ENCODE results near the gene SH2B2.
"Not testable (repeated sequence)": the region's sequence is repeated elsewhere in the genome, so short reads cannot be mapped to it uniquely, and the experiment has no call there.

SH2B2 gene

DNA sequence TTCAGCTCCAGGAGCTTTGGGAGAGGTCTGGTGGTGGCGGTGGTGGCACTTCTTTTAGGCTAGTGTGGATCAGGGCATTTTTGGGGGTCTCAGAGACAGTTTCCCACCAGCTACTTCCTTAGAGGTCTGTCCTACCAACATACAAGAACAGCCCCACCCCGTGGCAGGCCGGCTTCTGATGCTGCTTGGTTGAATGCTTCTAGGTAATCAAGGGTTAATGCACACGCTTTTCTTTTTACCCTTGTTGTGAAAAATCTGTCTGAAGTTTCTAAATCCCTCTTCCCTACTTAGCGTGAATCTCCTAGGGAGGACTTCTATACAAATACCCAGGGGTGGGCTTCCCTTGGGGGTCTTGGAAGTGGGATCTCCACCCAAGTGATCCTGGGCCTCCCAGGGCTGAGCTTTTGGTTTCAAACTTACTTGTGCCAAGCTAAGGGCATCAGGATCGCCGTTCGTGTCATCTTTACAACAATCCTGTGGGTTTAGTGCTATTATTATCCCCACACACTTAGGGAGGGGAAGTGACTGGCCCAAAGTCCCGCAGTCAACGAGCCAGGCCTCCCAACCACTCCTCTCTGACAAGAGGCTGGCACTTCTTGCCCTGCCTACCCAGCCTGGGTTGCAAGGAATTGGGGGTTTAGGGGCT is 1.7 kb downstream of the SH2B2 start:
- no peak overlapping the region for H3K27ac Mint-ChIP-seq
- no peak for DNase-seq

DNA sequence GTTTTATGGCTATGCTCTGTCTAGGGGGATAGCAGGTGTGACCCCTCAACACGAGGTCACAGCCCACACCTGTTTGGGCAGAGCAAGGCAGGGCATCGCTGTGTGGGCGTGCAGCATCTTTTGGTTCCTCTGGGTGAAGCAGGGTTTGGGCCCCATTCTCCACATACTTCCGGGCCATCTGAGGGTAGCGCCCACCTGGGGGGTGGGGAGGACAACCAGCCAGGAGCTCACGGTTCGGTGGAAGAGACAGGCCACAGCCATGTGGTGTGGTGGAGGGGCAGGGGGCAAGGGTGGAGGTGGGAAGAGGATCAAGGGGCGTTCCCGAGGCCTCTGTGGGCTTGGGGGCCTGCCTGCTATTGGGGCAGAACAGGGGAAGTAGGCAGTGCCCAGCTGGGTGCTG is 2.4 kb downstream of the SH2B2 start:
- no peaks in the 10 kb centered on the region for H3K9me3 Mint-ChIP-seq
- ATAC-seq = no peak
- no peaks in the 10 kb centered on the region for H3K36me3 Mint-ChIP-seq (ENCODE audit: low read depth)
- no peak overlapping the region for H3K4me3 Mint-ChIP-seq
- H3K27ac Mint-ChIP-seq = no peak overlapping the region
- H3K4me1 Mint-ChIP-seq = peaks cover 40% of the 10 kb centered on the region
- H3K27me3 Mint-ChIP-seq = peaks cover 5% of the 10 kb centered on the region
- DNase-seq = no peak

More for the DNA sequence above, 1.7 kb downstream of the SH2B2 start:
- ATAC-seq = no peak
- Mint-ChIP-seq H3K27me3 (peaks cover 5% of the 10 kb centered on the region), H3K36me3 (ENCODE audit: low read depth) (no peaks in the 10 kb centered on the region), H3K4me1 (peaks cover 41% of the 10 kb centered on the region), H3K4me3 (peak overlapping the region; percentile 52), H3K9me3 (no peaks in the 10 kb centered on the region)

DNA sequence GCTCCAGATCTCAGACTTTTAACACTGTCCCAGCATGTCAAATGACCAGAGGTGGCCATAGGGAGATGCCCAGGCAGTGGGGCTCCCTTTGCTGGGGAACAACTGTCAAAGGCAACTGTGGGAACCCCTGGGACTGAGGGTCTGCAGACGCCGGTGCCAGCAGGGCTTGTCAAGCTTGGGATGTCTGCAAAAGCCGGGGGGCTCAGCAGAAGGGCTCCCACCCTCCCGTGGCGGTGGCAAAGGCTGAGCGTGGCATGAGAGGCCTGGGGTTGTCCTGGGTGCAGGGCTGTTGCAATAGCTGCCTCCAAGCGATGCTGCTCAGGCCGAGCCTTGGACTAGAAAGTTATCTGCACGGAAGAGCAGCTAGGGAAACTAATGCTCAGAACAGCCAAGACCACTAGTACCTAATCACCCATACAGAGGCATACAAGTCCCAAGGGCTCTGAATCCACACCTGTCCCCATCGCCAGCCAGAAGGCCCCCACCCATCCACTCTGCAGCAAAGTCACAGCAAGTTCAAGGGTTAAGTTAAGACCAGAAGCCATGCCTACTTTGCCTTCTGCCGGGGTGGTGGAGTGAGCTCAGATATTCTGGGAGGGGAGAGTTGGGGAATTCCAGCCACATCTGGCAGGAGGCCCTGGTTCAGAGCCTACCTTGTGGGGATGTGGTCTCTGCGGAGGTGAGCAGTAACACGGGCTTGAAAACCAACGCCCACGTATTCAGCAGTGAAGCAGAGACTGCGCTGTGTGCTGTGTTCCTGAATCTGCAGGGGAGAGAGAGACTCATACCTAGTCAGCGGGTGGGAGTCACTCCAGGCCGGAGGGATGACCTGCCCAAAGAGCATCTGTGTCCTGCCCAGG is 4.6 kb downstream of the SH2B2 start:
- DNase-seq (peak; percentile 32), ATAC-seq (peak; percentile 56)
- H3K4me3 Mint-ChIP-seq = no peak overlapping the region
- H3K4me1 Mint-ChIP-seq = peaks cover 36% of the 10 kb centered on the region
- no peak overlapping the region for H3K27ac Mint-ChIP-seq
- no peaks in the 10 kb centered on the region for H3K9me3 Mint-ChIP-seq
- H3K36me3 Mint-ChIP-seq (ENCODE audit: low read depth) = no peaks in the 10 kb centered on the region
- H3K27me3 Mint-ChIP-seq = no peaks in the 10 kb centered on the region

DNA sequence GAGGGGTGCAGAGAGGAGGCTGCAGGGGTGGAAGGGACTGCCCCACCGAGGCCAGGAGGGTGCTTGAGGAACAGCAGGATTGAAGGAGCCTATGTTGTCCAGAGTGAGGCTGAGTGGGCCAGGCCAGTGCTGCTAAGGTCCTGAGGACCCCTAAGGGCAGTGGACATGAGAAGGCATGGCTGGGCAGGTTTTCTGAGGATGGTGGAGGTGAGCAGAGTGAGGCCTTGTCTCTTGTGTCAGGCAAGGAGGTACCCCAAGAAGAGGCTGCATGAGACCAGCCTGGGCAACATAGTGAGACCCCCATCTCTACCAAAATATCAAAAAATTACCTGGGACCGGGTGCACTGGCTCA is 5.2 kb downstream of the SH2B2 start:
- DNase-seq (no peak), ATAC-seq (no peak)
- Mint-ChIP-seq H3K36me3 (ENCODE audit: low read depth) (no peaks in the 10 kb centered on the region), H3K27me3 (no peaks in the 10 kb centered on the region), H3K4me1 (peaks cover 36% of the 10 kb centered on the region), H3K4me3 (no peak overlapping the region), H3K27ac (no peak overlapping the region), H3K9me3 (no peaks in the 10 kb centered on the region)

DNA sequence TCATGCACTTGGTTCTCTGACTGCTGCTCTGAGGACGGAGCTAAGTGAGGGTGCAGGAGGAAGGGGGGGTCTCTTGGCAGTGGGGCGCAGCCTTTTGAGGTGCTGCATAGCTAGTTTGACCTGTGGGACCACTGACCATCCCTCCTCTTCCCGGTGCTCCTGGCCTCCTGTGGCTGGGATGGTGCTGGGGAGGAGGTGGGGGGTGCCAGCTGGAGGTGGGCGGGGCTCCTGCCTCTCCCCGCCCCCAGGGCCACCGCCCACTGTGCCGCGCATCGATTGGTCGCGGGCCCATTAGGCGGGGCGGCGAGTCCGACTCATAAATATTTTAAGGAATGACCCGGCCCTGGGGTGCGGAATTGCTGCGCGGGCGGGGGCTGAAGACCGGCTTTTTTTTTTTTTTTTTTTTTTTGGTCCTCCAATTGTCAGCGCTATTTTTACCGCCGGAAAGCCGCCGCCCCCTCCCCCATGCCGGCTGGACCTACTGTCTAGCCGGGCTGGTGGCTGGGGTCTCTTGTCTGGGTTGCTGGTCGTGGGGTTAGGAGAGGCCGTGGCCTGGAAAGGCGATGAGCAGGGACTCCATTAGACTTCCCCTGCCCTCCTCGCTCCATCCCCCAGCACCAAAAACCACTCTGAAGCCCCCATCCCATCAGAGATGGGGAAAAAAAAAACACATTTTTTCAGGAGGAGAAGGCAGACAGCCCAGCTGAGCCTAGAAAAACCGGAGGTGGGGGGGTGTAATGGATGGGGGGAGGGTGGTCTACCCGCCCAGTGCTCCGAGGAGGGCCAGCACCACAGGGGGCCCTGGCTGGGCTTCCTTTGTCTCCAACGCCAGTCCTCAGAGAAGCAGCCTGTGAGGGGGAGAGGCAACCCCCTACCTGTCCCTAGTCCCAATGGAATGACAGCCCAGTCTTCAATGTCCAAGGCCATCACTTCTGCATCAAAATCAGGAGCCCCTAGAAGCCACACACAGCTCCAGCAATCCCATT is 6.4 kb downstream of the SH2B2 start:
- Mint-ChIP-seq H3K4me3 (no peak overlapping the region), H3K4me1 (peaks cover 35% of the 10 kb centered on the region), H3K9me3 (no peaks in the 10 kb centered on the region), H3K36me3 (ENCODE audit: low read depth) (no peaks in the 10 kb centered on the region), H3K27ac (no peak overlapping the region), H3K27me3 (no peaks in the 10 kb centered on the region)
- ATAC-seq (no peak), DNase-seq (no peak)

DNA sequence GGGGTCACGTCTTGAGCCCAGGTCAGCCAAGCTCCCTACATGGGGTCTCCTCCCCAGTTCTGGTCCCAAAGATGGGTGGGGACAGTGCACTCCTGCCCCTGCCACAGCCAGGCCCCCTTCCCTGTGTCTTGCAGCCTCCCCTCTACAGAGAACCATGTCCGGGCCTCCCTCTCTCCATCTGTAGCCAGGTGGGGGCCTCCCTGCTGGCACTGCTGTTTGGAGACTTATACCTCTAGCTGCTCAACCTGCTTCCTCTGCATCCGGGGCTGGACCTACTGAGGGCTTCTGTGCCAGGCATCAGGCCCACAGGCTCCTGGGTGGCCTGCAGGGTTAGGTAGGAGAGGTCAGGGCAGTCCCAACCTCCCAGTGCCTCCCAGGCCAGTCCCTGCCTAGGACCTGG is 7.9 kb downstream of the SH2B2 start:
- no peak overlapping the region for H3K4me3 Mint-ChIP-seq
- no peaks in the 10 kb centered on the region for H3K36me3 Mint-ChIP-seq (ENCODE audit: low read depth)

DNA sequence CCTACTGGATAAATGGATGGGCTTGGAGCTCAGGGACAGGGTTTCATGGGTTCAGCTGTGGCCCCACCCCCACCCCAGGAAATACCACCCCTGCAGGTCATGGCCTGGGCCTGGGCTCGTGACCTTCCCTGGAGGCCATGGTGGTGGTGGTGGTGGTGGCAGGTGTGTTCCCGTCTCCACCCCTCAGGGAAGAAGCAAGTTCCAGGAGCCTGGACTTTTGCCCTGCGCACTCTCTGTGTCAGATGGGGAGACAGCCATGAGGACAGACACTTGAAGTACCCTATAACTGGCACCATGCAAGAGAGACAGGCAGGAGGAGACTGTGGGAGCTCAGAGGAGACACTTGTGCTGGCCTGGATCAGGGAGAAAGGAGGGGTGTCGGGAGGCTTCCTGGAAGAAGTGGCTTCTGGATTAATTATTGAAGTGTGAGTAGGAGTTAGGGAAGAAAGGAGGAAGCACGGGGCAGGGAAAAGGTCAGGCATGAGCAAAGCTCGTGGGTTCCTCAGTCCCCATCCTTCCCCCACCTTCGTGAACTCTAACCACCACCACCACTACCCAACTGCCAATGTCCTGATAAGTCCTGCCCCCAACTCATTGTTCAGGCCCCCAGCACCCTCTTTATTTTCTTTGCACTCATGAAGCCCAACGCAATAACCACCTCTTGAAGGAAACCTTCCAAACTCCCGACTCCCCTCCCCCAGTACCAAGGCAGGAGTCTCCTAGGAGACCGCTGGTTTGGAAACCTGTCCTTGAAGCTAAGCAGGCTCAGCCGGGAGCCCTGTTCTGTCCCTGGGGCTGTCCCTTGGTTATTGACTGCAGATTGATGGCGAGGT is 8.9 kb downstream of the SH2B2 start:
- Mint-ChIP-seq H3K4me1 (peaks cover 21% of the 10 kb centered on the region), H3K9me3 (no peaks in the 10 kb centered on the region), H3K27me3 (no peaks in the 10 kb centered on the region), H3K27ac (no peak overlapping the region), H3K36me3 (ENCODE audit: low read depth) (no peaks in the 10 kb centered on the region), H3K4me3 (no peak overlapping the region)
- no peak for ATAC-seq
- no peak for DNase-seq

More for the DNA sequence above, 7.9 kb downstream of the SH2B2 start:
- Mint-ChIP-seq H3K27ac (no peak overlapping the region), H3K9me3 (no peaks in the 10 kb centered on the region), H3K27me3 (no peaks in the 10 kb centered on the region), H3K4me1 (peaks cover 24% of the 10 kb centered on the region)
- ATAC-seq = no peak
- no peak for DNase-seq

DNA sequence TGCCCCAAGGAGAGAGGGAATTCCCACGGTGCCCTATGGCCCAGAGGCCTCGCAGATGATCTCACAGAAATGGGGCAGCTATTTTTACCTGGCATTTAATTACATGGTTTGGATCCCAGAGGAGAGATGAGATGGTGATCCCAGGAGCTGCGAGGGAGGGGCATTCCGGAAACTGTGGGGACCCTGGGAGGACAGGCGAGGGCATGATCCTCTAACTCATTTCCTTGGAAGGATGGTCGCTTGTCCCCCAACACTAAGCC is 9.4 kb downstream of the SH2B2 start:
- no peak for DNase-seq
- Mint-ChIP-seq H3K4me3 (no peak overlapping the region), H3K9me3 (no peaks in the 10 kb centered on the region), H3K27ac (no peak overlapping the region), H3K4me1 (peaks cover 19% of the 10 kb centered on the region), H3K27me3 (no peaks in the 10 kb centered on the region), H3K36me3 (ENCODE audit: low read depth) (no peaks in the 10 kb centered on the region)
- ATAC-seq = no peak

DNA sequence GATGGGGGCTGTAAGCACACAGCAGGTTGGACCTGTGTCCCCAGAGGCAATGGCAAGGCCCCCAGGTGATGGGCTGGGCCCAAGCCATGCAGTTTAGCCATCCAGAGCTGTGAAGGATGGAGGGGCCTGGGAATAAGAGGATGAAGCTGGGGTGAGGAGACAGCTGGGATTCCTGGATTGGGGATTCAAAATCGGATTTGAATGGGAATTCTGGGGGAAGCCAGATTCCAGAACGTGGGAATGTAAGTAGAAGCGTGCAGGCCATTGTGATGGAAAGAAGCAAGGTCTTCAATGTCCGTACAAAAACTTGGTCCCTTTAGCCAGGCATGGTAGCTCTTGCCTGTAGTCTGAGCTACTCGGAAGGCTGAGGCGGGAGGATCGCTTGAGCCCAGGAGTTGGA is 9.8 kb downstream of the SH2B2 start:
- Mint-ChIP-seq H3K4me1 (peaks cover 15% of the 10 kb centered on the region), H3K4me3 (no peak overlapping the region), H3K27ac (no peak overlapping the region), H3K27me3 (no peaks in the 10 kb centered on the region), H3K9me3 (no peaks in the 10 kb centered on the region), H3K36me3 (ENCODE audit: low read depth) (no peaks in the 10 kb centered on the region)
- no peak for DNase-seq
- ATAC-seq = no peak

DNA sequence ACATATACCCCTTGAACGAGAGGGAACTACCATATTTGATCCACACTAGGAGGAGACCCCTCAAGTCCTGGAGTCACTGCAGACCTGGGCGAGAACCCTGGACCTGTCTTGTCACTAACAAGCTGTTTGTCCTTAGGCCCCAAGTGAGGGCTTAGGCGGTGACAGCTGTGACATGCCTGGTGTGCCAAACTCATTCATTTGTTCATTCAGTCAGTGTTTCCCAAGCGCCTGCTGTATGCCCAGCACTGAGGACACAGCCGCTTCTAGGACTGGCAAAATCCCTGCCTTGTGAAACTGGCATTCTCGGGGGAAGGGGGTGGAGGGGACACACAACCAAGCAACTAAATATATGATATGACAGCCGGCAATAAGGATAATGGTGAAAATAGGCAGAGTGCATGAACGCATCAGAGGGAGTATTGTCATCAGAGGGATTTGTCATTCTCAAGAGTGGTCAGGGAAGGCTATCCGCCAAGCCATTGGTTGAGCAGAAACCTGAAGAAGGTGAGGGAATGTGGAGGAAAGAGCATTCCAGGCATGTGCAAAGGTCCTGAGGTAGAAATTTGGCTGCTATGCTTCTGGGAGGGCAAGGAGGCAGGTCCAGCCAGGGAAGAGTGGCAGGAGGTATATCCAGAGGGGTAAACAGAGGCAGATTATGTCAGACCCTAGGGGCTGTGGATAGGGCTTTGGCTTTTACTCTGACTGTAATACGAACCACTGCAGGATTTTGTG is 11.0 kb downstream of the SH2B2 start:
- Mint-ChIP-seq H3K4me1 (peaks cover 9% of the 10 kb centered on the region), H3K4me3 (no peak overlapping the region), H3K27ac (no peak overlapping the region), H3K9me3 (no peaks in the 10 kb centered on the region), H3K36me3 (ENCODE audit: low read depth) (no peaks in the 10 kb centered on the region), H3K27me3 (no peaks in the 10 kb centered on the region)
- no peak for DNase-seq
- no peak for ATAC-seq

DNA sequence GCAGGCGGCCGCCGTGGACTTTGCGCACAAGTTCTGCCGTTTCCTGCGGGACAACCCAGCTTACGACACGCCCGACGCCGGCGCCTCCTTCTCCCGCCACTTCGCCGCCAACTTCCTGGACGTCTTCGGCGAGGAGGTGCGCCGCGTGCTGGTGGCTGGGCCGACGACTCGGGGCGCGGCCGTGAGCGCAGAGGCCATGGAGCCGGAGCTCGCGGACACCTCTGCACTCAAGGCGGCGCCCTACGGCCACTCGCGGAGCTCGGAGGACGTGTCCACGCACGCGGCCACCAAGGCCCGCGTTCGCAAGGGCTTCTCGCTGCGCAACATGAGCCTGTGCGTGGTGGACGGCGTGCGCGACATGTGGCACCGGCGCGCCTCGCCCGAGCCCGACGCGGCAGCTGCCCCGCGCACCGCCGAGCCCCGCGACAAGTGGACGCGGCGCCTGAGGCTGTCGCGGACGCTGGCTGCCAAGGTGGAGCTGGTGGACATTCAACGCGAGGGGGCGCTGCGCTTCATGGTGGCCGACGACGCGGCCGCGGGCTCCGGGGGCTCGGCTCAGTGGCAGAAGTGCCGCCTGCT is 14.1 kb downstream of the SH2B2 start:
- H3K9me3 Mint-ChIP-seq = no peaks in the 10 kb centered on the region
- H3K36me3 Mint-ChIP-seq (ENCODE audit: low read depth) = no peaks in the 10 kb centered on the region
- ATAC-seq (no peak), DNase-seq (no peak)
- H3K27ac Mint-ChIP-seq = no peak overlapping the region
- peaks cover 6% of the 10 kb centered on the region for H3K4me1 Mint-ChIP-seq
- no peak overlapping the region for H3K4me3 Mint-ChIP-seq
- H3K27me3 Mint-ChIP-seq = no peaks in the 10 kb centered on the region

DNA sequence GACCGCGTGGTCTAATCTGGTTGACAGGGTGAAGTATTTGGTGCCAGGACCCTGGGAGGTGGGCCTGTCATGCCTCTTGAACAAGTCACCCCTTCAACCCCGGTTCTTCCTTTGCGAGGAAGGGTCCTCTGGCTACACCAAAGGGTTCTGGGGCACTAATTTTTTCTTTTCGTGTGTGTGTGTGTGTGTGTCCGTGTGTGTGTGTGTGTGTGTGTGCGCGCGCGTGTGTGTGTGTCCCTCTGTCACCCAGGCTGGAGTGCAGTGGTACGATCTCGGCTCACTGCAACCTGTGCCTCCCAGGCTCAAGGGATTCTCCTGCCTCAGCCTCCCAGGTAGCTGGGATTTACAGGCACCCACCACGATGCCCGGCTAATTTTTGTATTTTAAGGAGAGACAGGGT is 14.7 kb downstream of the SH2B2 start:
- H3K36me3 Mint-ChIP-seq (ENCODE audit: low read depth); DNase-seq; H3K4me1 Mint-ChIP-seq; H3K27me3 Mint-ChIP-seq; ATAC-seq; H3K27ac Mint-ChIP-seq; H3K9me3 Mint-ChIP-seq; H3K4me3 Mint-ChIP-seq: not testable (repeated sequence)

DNA sequence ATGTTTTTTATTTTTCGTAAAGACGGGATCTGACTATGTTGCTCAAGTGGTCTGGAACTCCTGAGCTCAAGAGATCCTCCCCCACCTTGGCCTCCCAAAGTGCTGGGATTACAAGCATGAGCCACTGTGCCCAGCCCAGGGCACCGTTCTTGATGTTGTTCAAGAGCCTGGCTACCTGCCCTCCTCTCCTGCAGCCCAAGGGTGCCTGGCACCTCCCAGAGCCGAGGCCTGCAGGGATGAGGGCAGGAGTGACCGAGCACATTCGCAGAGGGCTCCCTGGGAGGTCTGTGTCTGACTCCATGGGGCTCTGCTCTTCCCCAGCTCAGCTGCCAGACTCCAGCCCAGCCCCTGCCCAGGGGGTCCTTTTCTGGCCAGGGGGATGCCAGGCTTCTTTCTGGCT is 15.4 kb downstream of the SH2B2 start:
- Mint-ChIP-seq H3K4me3 (no peak overlapping the region), H3K27ac (no peak overlapping the region), H3K27me3 (no peaks in the 10 kb centered on the region), H3K4me1 (peaks cover 9% of the 10 kb centered on the region), H3K36me3 (ENCODE audit: low read depth) (no peaks in the 10 kb centered on the region), H3K9me3 (no peaks in the 10 kb centered on the region)
- ATAC-seq = no peak
- no peak for DNase-seq

All from activated naive CD8-positive, alpha-beta T cell treated with anti-CD3 and anti-CD28 coated beads, Interleukin-2, amount 50 U/mL, for 24 hours (primary cell).